Activated CD4-positive, alpha-beta T cell treated with anti-CD3 and anti-CD28 coated beads for 48 hours (primary cell): ENCODE measurements around the gene TSC22D2.
"Not testable (repeated sequence)": the region's sequence is repeated elsewhere in the genome, so short reads cannot be mapped to it uniquely, and the experiment has no call there.

Experiments used
- DNase-seq: peaks from one replicate; pipeline ENCODE4 v3.0.0-alpha.2; 2020

Gene TSC22D2

DNA sequence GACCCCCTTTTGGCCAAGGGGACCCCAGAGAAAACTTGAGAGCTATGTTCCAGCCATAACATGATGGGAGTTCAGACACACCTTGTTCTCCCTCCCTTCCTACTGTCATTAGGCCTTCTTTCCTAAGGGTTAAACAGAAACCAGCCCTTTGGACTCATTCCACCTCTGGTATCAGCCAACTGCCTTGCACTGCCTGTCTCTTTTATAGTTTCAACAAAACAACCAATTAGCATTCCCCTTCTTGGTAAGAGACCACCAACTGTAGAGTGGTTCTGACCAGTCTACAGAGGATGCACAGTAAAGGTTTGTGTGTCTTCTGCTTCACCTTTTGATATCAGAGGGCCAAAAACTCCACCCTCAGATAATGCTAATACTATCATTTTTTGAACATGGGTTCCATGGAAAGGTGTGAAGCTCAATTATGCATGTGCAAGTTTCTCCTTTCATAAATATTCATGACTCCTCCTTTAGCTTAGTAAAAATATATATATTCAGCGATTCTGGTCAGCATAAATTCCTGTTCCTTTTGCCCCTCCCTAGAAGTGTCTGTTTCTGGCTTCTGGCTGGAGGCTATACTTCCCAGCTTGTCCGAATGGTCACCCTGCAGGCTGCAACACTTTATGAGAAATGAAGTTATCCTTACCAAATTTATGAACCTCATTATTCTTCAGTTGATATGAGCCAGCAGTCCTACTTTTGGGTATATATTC lies 82.3 kb downstream of the TSC22D2 start:
- DNase-seq, result no peak

DNA sequence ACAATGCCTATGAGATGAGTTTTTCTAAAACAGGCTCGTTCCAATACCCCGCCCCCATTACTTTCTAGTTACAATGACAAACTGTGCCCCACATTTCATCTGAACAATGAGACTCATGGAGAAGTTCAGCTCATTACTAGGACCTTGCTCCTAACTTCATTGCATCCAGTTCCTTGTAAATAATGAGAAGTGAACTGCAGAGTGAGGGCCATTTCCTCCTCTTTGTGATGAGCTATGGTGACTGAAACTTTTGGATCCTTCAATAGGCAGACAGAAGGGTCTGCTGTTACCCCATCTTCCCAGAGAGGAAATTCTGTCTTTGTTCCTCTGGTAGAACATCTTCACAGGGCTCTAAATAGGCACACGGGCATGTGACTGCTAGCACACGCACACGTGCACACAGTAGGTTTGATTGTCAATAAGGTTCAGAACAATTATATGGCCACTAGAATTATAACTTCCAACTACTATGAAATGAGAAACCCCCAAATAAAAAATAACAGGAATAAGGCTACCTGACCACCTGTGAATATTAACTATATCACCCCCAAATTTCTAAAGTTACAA lies 86.4 kb downstream of the TSC22D2 start:
- DNase-seq, result no peak

DNA sequence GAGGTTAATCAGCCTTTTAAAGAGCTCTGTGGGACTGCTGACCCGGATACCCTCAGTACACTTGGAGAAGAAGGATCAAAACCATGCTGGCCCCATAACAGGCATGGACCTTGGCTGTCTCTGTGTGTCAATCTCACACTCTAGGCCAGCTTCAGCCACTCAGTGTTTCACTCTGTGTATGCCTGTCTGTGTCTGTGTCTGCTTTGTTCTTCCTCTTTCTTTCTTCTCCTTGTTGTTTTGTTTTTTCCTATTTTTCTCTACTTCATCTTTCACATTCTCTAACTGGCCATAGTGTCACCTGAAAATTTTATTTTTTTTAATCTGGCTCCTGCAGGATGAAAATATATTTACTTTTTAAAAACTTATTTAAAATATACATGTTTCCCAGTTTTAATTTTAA lies 87.1 kb downstream of the TSC22D2 start:
- no peak for DNase-seq

DNA sequence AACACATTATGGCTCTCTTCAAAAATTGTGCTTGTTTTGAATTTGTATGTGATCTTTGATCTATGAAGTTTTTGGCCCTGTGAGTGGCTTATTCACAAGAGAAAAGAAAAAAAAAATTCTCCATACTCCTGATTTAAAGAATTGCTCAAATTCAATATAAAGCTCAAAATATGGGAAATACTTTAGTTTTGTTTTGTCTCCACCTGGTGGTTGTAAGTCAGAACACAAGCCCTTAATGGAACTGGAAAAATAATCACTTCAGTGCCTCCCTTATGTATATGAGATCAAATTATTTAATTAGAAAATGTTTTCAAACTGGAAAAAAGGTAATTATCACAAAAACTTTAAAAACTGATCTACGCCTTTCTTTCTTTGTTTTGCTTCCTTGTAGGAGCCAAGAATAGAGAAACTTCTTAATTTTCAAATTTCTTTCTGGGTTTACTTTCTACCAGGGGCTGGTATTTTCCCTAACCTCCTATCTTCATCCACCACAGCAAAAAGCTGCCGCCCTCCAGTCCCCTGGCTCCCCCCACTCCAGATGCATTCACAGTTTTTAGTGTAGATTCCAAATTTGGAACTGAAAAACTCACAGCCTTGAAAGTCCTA lies 87.6 kb downstream of the TSC22D2 start:
- DNase-seq, result no peak

DNA sequence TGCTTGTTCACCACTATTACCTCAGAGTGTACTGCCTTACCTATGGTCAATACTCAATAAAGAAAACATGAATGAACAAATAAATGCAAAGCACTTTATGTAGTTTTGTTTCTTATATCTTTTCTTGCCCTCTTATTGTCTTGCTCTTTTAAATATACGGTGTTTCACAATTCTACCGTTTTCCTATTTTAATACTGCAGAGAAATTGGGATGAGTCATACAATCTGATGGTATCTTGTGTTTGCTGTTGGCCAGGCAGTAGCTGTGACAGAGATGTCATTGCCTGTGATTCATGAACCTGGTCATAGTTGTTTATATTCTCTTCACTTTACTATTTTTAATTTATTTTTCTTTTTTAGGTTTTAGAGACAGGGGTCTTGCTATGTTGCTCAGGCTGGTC lies 89.9 kb downstream of the TSC22D2 start:
- no peak for DNase-seq

DNA sequence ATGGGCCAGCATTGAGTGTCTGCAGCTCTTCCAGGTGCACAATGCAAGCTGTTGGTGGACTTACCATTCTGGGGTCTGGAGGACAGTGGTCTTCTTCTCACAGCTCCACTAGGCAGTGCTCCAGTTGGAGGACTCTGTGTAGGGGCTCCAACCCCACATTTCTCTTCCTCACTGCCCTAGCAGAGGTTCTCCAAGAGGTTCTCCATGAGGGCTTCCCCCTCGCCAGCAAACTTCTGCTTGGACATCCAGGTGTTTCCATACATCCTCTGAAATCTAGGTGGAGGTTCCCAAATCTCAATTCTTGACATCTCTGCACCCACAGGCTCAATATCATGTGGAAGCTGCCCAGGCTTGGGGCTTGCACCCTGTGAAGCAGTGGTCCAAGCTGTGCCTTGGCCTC lies 92.9 kb downstream of the TSC22D2 start:
- not testable (repeated sequence) for DNase-seq

DNA sequence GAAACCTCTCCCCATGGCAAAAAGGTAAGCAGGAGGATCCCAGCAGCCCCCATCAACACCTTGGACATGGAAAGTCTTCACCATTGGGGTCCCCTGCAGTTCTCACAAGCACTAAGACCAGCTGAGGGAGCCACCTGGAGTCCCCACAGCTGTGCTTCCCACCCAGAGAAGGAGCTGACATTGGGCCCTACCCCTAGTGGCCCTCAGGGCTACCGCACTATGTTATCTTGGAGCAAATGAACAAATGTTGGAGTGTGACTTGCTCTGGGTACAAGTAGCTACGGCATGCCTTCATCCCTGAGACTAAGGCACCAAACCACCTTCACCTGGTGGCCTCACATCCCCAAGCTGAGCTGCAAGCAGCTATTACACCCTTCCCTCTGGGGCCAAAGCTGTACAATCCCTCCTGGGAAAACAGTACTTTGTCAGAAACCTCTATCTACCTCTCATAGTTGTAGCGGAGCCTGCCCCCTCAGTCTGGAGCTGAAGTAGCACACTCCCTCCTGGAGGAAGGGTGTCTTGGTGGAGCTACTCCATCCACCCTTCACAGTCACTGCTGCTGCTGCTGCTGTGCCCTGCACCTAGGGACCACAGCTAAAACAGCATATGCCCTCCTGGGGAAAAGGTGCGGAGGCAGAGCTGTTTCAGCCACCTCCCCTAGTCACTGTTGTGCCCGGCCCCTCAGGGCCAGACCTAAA lies 95.5 kb downstream of the TSC22D2 start:
- no peak for DNase-seq

DNA sequence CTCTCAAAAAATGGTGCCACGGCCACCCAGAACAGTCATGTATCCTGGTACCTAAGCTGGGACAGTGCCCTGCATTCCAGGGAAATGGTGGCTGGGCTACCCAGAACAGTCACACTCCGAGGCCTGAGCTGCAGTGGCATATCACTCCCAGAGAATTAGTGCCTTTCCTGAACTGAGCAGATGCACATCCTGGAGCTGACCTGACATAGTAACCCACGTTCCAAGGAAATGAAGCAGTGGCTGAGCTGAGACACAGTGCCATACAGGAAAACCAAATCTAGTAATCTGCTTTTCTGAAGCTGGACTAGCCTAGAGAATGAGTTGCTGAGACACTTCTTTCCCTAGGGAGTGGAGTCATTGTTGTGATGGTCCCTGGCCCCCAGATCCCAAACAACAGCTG lies 96.4 kb downstream of the TSC22D2 start:
- no peak for DNase-seq

DNA sequence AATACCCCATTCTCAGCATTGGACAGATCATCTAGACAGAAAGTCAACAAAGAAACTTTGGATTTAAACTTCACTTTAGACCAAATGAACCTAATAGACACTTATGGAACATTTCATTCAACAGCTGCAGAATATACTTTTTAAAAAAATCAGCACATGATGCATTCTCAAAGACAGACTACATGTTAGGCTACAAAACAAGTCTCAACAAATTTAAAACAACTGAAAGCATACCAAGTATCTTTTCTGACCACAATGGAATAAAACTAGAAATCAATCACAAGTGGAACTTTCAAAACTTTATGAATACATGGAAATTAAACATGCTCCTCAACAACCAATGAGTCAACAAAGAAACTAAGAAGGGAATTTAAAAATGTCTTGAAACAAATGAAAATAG lies 100.3 kb downstream of the TSC22D2 start:
- no peak for DNase-seq

DNA sequence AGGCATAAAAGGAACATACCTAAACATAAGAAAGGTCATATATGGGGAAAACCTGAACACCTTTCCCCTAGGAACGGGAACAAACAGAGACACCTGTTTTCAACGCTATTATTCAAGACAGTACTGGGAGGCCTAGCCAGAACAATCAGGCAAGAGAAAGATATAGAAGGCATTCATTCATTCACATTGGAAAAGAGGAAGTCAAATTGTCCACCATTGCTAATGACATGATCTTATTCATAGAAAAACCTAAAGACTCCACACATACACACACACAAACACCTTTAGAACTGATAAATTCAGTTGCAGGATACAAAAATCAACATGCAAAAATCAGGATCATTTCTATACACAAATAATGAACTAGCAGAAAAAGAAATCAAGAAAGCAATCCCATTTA lies 101.7 kb downstream of the TSC22D2 start:
- no peak for DNase-seq

DNA sequence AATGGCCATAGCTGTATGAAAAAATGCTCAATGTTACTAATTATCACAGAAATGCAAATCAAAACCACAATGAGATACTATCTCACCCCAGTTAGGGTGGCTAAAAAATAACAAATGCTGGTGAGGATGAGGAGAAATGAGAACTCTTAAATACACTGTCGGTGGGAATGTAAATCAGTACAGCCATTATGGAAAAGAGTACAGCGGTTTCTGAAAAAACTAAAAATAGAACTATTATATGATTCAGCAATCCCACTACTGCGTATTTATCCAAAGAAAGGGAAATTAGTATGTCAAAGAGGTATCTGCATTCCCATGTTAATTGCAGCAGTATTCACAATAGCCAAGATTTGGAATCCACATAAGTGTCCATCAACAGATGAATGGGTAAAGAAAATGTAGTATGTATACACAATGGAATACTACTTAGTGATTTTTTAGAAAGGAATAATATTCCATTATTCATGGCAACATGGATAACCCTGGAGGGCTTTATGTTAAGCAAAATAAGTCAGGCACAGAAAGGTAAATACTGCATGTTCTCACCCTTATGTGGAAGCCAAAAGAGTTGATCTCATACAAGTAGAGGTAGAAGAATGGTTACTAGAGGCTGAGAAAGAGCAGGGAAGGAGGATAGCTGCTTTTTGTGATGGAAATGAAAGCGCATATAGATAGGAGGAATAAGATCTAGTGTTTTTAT lies 103.2 kb downstream of the TSC22D2 start:
- no peak for DNase-seq

DNA sequence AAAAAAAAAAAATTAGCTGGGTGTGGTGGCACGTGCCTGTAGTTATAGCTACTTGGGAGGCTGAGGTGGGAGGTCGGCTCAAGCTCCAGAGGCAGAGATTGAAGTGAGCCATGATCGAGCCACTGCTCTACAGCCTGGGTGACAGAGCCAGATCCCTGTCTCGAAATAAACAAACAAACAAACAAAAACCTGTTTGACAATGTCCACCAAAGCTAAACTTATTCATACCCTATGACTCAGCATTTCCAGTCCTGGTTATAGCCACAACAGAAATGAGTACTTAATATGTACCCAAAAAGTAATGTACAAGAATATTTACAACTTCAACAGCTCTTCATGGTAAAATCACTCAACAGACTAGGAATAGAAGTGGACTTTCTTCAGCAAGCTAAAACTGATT lies 107.1 kb downstream of the TSC22D2 start:
- no peak for DNase-seq
